ENCODE data around the gene KANK2. TPM values are rescaled to one million over a fixed set of nuclear protein-coding genes. Genes with fewer than 3 reads are reported as not detected.

Gene KANK2
- total and polyA plus RNA-seq, 2 of the 13 experiments (the other 11 are each of a cell fraction or from before 2014, with no cell fraction given): 5.7 to 12.9 TPM

DNA sequence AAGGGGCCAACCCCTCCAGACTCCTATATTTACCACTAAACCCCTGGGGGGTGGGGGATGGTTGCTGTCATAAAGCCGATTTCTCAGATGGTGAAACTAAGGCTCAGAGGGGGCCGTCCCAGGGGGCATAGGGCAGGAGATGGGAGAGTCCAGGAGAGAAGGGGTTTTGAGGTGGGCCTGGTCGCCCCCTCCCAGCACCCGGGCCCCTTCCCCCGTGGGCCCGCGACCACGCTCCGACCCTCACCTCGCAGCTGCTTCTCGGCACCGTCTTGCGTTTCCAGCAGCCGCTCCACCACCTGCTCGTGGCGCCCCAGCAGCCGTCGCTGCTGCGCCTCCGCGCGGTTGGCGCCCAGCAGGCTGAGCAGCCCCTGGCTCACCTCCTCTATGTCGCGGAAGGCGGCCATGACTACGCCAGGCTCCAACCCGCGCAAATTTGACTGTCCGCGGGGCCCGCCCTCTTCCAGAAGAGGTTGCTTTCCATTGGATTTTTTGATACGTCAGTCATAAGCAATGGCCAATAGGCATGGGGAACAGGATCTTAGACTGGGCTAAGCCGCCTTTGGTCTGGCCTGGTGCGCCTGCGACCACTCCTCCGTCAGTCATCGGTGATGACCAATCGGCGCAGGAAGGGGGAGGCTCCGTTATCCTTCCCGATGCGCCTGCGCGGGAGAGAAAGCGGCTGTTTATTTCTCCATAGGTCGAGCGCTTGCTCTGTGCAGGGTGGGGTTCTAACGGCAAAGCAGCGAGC, 41.8 kb downstream of the KANK2 start, which contains the start of gene SPC24 (continued):
- TF ChIP-seq EZH2 (conservative IDR thresholded peaks at IDR 0.05; ENCODE audit: low read depth, low read length) (no peak), ZNF816 (CRISPR knock-in tag; IDR thresholded peaks at IDR 0.05; ENCODE audit: borderline replicate concordance) (no peak), MED8 (CRISPR knock-in tag; IDR thresholded peaks at IDR 0.05; ENCODE audit: insufficient replicate concordance) (peak; percentile 51), TRIM24 (CRISPR knock-in tag; IDR thresholded peaks at IDR 0.05) (no peak), GZF1 (CRISPR knock-in tag; IDR thresholded peaks at IDR 0.05) (no peak), ZNF160 (CRISPR knock-in tag; IDR thresholded peaks at IDR 0.05) (peak; percentile 36; the same call in 1 of the 2 replicates), SP5 (CRISPR knock-in tag; IDR thresholded peaks at IDR 0.05; ENCODE audit: borderline replicate concordance, low read depth) (peak; percentile 35; the same call in 1 of the 2 replicates), ZSCAN21 (CRISPR knock-in tag; IDR thresholded peaks at IDR 0.05; ENCODE audit: borderline replicate concordance) (peak; percentile 72; the same call in 1 of the 2 replicates), JUND (CRISPR knock-in tag; IDR thresholded peaks at IDR 0.05) (no peak), IRF2 (CRISPR knock-in tag; IDR thresholded peaks at IDR 0.05) (no peak), ATF1 (CRISPR knock-in tag; IDR thresholded peaks at IDR 0.05) (no peak), MTA3 (CRISPR knock-in tag; IDR thresholded peaks at IDR 0.05) (no peak), GABPB1 (CRISPR knock-in tag; IDR thresholded peaks at IDR 0.05) (peak; percentile 67), ZNF777 (CRISPR knock-in tag; IDR thresholded peaks at IDR 0.05) (no peak), KAT2B (IDR thresholded peaks at IDR 0.05; ENCODE audit: borderline replicate concordance, low read depth, low read length) (no peak), ZNF891 (CRISPR knock-in tag; IDR thresholded peaks at IDR 0.05) (peak; percentile 16; the same call in 1 of the 2 replicates), HNF4A (CRISPR knock-in tag; IDR thresholded peaks at IDR 0.05) (no peak)
- TF ChIP-seq, protein P1, sequence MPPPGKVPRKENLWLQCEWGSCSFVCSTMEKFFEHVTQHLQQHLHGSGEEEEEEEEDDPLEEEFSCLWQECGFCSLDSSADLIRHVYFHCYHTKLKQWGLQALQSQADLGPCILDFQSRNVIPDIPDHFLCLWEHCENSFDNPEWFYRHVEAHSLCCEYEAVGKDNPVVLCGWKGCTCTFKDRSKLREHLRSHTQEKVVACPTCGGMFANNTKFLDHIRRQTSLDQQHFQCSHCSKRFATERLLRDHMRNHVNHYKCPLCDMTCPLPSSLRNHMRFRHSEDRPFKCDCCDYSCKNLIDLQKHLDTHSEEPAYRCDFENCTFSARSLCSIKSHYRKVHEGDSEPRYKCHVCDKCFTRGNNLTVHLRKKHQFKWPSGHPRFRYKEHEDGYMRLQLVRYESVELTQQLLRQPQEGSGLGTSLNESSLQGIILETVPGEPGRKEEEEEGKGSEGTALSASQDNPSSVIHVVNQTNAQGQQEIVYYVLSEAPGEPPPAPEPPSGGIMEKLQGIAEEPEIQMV (CRISPR knock-in tag; IDR thresholded peaks at IDR 0.05; ENCODE audit: low read depth): no peak
- TF ChIP-seq, protein P2, sequence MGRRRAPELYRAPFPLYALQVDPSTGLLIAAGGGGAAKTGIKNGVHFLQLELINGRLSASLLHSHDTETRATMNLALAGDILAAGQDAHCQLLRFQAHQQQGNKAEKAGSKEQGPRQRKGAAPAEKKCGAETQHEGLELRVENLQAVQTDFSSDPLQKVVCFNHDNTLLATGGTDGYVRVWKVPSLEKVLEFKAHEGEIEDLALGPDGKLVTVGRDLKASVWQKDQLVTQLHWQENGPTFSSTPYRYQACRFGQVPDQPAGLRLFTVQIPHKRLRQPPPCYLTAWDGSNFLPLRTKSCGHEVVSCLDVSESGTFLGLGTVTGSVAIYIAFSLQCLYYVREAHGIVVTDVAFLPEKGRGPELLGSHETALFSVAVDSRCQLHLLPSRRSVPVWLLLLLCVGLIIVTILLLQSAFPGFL (CRISPR knock-in tag; IDR thresholded peaks at IDR 0.05): no peak
- TF ChIP-seq, protein P3, sequence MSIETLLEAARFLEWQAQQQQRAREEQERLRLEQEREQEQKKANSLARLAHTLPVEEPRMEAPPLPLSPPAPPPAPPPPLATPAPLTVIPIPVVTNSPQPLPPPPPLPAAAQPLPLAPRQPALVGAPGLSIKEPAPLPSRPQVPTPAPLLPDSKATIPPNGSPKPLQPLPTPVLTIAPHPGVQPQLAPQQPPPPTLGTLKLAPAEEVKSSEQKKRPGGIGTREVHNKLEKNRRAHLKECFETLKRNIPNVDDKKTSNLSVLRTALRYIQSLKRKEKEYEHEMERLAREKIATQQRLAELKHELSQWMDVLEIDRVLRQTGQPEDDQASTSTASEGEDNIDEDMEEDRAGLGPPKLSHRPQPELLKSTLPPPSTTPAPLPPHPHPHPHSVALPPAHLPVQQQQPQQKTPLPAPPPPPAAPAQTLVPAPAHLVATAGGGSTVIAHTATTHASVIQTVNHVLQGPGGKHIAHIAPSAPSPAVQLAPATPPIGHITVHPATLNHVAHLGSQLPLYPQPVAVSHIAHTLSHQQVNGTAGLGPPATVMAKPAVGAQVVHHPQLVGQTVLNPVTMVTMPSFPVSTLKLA (IDR thresholded peaks at IDR 0.05): peak; percentile 46
- TF ChIP-seq, protein P4, sequence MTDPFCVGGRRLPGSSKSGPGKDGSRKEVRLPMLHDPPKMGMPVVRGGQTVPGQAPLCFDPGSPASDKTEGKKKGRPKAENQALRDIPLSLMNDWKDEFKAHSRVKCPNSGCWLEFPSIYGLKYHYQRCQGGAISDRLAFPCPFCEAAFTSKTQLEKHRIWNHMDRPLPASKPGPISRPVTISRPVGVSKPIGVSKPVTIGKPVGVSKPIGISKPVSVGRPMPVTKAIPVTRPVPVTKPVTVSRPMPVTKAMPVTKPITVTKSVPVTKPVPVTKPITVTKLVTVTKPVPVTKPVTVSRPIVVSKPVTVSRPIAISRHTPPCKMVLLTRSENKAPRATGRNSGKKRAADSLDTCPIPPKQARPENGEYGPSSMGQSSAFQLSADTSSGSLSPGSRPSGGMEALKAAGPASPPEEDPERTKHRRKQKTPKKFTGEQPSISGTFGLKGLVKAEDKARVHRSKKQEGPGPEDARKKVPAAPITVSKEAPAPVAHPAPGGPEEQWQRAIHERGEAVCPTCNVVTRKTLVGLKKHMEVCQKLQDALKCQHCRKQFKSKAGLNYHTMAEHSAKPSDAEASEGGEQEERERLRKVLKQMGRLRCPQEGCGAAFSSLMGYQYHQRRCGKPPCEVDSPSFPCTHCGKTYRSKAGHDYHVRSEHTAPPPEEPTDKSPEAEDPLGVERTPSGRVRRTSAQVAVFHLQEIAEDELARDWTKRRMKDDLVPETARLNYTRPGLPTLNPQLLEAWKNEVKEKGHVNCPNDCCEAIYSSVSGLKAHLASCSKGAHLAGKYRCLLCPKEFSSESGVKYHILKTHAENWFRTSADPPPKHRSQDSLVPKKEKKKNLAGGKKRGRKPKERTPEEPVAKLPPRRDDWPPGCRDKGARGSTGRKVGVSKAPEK (CRISPR knock-in tag; IDR thresholded peaks at IDR 0.05; ENCODE audit: borderline replicate concordance): no peak
- TF ChIP-seq, protein P5, sequence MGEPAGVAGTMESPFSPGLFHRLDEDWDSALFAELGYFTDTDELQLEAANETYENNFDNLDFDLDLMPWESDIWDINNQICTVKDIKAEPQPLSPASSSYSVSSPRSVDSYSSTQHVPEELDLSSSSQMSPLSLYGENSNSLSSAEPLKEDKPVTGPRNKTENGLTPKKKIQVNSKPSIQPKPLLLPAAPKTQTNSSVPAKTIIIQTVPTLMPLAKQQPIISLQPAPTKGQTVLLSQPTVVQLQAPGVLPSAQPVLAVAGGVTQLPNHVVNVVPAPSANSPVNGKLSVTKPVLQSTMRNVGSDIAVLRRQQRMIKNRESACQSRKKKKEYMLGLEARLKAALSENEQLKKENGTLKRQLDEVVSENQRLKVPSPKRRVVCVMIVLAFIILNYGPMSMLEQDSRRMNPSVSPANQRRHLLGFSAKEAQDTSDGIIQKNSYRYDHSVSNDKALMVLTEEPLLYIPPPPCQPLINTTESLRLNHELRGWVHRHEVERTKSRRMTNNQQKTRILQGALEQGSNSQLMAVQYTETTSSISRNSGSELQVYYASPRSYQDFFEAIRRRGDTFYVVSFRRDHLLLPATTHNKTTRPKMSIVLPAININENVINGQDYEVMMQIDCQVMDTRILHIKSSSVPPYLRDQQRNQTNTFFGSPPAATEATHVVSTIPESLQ (CRISPR knock-in tag; conservative IDR thresholded peaks at IDR 0.05): no peak

Data from HepG2 (cell line).